A172 (cell line): Measurements from ENCODE around the gene PRR7. TPM values are rescaled to one million over a fixed set of nuclear protein-coding genes. Genes with fewer than 3 reads are reported as not detected.
A peak's percentile ranks its signal among the peaks of the same experiment; 100 is the strongest.

Experiments used
- DNase-seq: peaks from one replicate; pipeline ENCODE4 v3.0.0-alpha.2; 2015; ENCODE audit warnings: low spot score
- total RNA-seq: library from RNA; depleted of rRNA; stranded (reverse); fragments of >200 nt; shearing (Covaris generic); gene quantifications from 2 replicates; pipeline ENCODE4 v1.2.3, GENCODE V29; 2014; rRNA removed

The PRR7 gene
- total RNA-seq, 1 experiment from 2014 or later: 72.4 TPM

DNA sequence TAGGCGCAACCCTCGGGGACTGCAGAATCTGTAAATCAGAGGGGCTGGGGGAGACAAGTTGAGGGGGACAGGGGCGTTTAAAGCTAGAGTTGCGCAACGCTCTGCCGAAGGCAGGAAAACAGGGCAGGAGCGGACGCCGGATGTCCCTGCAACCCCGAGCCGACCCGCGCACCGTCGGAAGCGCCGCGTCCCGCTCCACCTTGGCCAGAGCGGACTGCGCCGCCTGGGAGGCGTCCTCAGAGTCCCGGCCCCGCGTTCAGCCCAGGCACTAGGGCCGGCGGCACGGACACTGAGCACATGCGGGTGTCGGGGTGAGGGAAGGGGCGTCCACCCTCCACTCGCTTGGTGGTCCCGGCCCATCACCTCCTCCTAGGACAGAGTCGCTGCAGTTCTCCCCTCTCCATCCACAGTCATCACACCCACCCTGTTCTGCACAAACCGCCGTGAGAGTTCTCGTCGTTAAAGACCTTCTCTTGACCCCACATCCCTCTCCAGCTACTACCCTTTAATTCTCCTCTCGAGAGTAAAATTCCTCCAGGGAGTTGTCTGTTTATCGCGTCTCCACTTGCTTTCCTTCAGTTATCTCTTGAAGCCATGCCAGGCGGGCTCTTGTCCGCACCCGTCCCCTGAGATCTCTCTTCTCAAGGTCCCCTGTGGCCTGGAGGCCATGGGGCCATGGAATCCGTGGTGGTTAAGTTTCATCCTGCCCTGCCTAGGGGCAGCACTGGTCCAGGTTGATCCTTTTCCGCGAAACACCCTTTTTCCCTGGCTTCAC, 51.6 kb downstream of the PRR7 start:
- no peak for DNase-seq

DNA sequence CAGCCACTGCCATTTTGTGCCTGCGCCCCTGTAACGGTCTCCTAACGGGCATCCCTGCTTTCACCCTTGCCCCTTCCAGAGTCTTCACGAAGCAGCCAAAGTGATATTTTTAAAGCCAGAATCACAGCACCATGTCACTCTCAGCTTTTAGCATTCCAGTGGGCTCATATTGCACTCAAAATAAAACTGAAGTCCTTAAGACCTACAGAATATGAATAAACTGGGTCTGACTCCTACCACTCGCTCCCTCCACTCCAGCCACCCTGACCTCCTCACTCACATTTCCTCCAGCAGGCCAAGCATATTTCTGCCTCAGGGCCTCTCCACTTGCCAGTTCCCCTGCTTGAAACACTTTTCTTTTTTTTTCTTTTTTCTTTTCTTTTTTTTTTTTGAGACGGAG, 53.2 kb downstream of the PRR7 start:
- DNase-seq: no peak

DNA sequence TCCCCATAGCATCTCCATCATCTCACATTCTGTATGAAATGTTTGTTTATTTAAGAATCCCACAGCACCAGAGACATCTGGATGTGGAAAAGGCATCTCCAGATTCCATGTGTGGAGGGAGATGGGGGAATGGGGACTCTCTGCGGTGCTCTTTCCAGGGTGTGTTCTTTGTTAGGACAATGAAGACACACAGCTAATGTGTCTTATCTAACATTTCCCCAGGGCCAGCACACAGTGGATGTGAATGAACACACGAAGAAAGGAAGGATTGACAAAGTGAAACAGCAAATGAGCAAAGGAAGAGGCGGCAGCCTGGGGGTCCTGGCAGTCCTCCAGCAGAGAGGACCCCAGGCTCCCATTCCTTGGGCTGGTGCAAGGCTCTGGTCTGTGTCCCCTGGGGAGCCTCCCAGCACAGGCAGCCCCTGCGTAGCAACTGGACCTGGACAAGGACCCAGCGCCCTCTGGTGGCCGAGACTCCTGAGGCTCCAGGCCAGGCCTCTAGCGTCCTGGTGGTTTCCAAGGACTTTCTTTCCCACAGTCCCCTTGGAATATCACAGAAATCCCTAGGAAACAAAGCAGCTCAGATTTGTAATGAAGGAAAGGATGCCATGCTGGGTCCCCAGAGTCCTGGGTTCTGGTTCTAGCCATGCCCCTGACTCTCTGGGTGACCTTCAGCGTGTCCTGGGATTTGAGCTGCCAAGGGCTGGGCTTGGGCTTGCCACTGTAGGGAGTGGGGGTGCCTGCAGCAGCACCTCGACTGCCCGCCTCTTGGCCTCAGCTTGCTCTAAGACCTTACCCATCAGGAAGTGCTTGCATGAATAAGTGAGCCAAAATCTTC, 54.3 kb downstream of the PRR7 start:
- DNase-seq: peak; percentile 82

GRCh38 chr5:177501874-177502678, 55.5 kb downstream of the PRR7 start:
- no peak for DNase-seq

DNA sequence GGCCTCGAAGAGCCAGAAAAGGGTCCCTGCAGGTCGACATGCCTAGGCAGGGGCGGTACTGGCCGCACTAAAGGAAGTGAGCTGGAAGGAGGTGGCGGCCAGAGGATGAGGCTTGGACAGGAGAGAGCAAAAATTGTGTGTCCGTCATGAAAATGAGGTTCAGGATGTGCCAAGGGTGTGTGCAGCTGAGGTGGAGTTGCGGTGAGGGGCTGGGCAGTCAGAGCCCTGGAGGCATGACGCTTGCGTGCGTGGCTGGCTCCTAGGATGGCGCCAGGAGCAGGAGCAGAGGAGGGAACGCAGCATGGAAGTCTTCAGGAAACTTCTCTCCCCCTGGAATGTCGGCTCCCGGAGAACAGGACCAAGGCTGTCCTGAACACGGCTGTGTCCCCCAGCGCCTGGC, 56.3 kb downstream of the PRR7 start:
- no peak for DNase-seq

DNA sequence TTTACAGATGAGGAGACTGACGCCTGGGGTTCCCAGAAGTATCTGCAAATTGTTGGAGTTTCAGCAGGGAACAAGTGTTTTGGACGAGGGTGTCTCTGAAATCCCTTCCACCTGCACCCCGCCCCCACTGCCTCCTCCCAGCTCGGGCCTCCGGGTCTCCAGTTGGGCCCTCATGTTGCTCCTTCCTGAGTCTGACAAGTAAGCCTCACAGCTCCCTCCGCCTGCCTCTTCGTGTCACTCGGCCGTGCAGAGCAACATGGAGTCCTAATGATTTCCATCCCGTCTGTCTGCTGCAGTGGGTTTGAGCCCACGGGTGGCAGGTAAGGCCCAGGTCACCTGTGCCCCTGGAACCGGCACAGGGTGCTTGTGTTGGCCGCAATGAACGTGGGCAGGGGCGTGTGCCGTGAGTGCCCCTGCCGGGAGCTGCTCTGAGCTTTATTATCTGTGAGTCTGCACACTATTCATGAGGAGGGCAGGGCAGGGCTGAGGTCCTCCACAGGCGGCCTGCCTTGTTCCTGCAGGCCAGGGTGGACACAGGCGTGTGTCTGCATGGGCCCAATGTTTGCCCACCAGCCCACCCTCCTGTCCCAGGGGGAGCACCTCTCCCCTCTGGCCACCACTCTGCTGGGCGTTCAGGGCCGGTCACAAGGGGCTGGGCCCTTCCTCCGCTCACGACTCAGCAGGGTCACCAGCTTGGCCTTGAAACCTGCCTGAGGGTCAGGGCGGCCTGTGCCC, 56.9 kb downstream of the PRR7 start:
- no peak for DNase-seq

DNA sequence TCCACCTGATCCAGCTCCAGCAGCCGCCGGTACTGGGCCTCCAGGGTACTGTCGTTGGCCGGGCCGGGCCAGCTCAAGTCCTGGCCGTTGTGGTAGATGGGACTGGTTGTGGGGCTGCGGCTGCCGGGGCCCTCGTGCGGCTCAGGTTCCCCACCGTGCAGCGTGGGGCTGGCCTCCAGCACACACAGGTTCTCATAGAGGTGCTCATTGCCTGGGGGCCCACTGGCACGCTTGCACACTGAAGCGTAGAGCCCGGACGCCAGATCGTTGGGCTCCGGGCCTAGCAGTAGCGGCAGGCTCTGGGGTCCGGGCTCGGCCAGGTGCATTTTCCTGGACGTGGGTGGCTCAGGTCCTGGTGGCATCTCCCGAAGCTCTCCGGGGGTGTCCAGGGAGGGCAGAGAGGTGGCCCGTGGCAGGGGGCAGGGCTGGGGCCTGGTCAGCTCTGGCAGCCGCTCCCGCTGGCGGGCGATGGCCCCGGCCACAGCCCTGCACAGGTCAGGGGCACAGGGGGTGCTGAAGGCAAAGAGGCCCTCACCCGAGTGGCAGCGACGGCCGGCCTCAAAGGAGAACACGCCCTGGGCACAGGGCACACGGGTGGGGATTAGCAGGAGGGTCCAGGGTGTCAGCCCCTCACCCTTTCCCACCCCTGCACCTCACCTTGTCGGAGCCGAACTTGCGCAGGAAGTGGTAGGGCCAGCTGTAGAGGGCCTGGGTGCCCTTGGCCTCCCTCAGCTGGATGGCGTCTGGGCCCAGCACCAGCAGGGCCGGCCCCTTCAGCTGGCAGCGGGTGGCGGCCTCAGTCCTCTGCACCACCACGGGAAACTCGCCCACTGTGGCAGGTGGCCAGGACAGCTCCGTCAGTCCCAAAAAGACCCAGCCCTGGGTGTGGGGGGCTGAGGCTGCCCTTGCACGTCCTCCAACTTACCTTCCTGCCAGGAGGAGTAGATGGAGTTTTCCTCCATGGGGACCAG, 57.8 kb downstream of the PRR7 start:
- no peak for DNase-seq

DNA sequence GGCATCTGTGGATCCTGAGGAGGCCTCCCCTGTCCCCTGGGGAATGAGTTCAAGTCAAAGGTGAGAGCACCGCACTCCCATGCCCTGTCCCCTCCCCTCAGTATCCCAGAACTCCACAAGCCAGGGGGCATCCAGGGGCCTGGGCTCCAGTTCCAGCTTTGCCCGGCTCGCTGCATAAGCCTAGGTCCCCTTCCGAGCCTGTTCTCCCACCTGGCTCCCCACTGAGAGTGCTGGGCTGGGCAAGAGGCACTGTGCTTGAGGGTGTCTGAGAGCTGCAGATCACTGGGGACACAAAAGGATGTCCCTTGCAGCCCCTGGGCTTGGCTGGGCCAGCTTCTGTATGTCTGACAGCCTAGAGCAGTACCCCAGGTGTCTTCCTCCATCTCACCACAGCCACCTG, 58.5 kb downstream of the PRR7 start:
- DNase-seq: no peak

Other genes starting within 250 kb of the PRR7 start
- gene RAB24, start 143.1 kb upstream of the PRR7 start, total RNA-seq: 15.3 and 23.1 TPM in 2 replicates
- gene PRELID1, start 143.0 kb upstream of the PRR7 start, total RNA-seq: 376 and 403 TPM in 2 replicates
- 81.3 and 99.7 TPM in 2 replicates for gene MXD3, start 134.9 kb upstream of the PRR7 start, total RNA-seq
- gene LMAN2, start 95.1 kb upstream of the PRR7 start, total RNA-seq: 361 and 423 TPM in 2 replicates
- gene RGS14, start 88.9 kb upstream of the PRR7 start, total RNA-seq: 28.2 and 36.5 TPM in 2 replicates
- 0.05 TPM in 1 of 2 replicates, not detected in the other for gene SLC34A1, start 62.4 kb upstream of the PRR7 start, total RNA-seq
- gene PFN3, start 46.2 kb upstream of the PRR7 start, total RNA-seq: not detected in 2 replicates
- 5.6 and 11.3 TPM in 2 replicates for gene F12, start 37.2 kb upstream of the PRR7 start, total RNA-seq
- gene GRK6, start 20.1 kb upstream of the PRR7 start, total RNA-seq: 59.3 and 67.6 TPM in 2 replicates
- gene DBN1, start 26.8 kb downstream of the PRR7 start, total RNA-seq: 343 and 354 TPM in 2 replicates
- 189 and 215 TPM in 2 replicates for gene PDLIM7, start 50.8 kb downstream of the PRR7 start, total RNA-seq
- gene DOK3, start 63.0 kb downstream of the PRR7 start, total RNA-seq: 0.19 and 1.7 TPM in 2 replicates
- gene DDX41, start 70.1 kb downstream of the PRR7 start, total RNA-seq: 153 and 154 TPM in 2 replicates
- gene FAM193B, start 107.7 kb downstream of the PRR7 start, total RNA-seq: 21.8 and 28.7 TPM in 2 replicates
- gene TMED9, start 145.4 kb downstream of the PRR7 start, total RNA-seq: 119 and 124 TPM in 2 replicates
- gene B4GALT7, start 153.3 kb downstream of the PRR7 start, total RNA-seq: 29.5 and 35.4 TPM in 2 replicates